ENCODE data around the gene FOXP1.

Gene FOXP1

DNA sequence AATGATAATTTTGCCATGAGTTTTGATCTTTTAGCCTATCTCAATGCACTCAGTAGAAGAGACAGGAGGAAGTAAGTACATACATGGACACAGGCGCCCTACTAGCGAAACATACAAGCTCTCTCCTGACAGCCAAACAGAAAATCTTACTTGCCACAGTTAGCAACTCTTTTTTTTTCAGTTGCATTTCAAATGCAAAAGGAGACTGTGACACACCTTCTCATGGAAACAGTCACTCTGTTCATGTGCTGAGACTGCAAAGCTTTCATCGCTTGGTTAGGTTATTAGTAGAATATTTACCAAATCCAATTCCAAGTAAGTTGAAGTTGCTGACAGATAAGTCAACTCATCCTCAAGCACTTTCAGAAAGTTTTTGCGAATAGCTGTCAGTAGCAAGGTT lies 223.3 kb downstream of the FOXP1 start:
- H3K27me3 ChIP-seq (ENCODE audit: control insufficient read depth, low read length) = no peaks in the 10 kb centered on the region
- no peaks in the 10 kb centered on the region for H3K9me3 ChIP-seq (ENCODE audit: control insufficient read depth, insufficient read depth, low read length)
- TF ChIP-seq, protein P1, sequence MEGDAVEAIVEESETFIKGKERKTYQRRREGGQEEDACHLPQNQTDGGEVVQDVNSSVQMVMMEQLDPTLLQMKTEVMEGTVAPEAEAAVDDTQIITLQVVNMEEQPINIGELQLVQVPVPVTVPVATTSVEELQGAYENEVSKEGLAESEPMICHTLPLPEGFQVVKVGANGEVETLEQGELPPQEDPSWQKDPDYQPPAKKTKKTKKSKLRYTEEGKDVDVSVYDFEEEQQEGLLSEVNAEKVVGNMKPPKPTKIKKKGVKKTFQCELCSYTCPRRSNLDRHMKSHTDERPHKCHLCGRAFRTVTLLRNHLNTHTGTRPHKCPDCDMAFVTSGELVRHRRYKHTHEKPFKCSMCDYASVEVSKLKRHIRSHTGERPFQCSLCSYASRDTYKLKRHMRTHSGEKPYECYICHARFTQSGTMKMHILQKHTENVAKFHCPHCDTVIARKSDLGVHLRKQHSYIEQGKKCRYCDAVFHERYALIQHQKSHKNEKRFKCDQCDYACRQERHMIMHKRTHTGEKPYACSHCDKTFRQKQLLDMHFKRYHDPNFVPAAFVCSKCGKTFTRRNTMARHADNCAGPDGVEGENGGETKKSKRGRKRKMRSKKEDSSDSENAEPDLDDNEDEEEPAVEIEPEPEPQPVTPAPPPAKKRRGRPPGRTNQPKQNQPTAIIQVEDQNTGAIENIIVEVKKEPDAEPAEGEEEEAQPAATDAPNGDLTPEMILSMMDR (IDR thresholded peaks at IDR 0.05; ENCODE audit: low read depth, low read length, poor library complexity, severe bottlenecking) = no peak
- TF ChIP-seq EZH2phosphoT487 (IDR thresholded peaks at IDR 0.05; ENCODE audit: borderline replicate concordance, low read length) = no peak
- peak overlapping the region; percentile 20; the same call in 1 of the 2 replicates for H3K27ac ChIP-seq (ENCODE audit: low read depth, low read length)
- H3K4me1 ChIP-seq (ENCODE audit: control insufficient read depth, low read length) = peaks cover 77% of the 10 kb centered on the region
- H3K36me3 ChIP-seq (ENCODE audit: control insufficient read depth, low read length) = peaks cover 25% of the 10 kb centered on the region
- no peaks in the 10 kb centered on the region for H3K9me2 ChIP-seq (replicated peaks; ENCODE audit: control insufficient read depth, low read length)
- peaks cover 13% of the 10 kb centered on the region for H4K20me1 ChIP-seq (ENCODE audit: control insufficient read depth, insufficient read depth, low read depth, low read length)
- peaks cover 52% of the 10 kb centered on the region for H3K79me2 ChIP-seq (ENCODE audit: control insufficient read depth, low read length)
- peak overlapping the region; percentile 35; the same call in 1 of the 2 replicates for H3K4me3 ChIP-seq (ENCODE audit: low read length)
- peak overlapping the region; percentile 60 for H3K4me2 ChIP-seq (ENCODE audit: low read length)
- H3F3A ChIP-seq (ENCODE audit: control insufficient read depth, insufficient read depth) = peaks cover 10% of the 10 kb centered on the region; the same call in 1 of the 2 replicates

DNA sequence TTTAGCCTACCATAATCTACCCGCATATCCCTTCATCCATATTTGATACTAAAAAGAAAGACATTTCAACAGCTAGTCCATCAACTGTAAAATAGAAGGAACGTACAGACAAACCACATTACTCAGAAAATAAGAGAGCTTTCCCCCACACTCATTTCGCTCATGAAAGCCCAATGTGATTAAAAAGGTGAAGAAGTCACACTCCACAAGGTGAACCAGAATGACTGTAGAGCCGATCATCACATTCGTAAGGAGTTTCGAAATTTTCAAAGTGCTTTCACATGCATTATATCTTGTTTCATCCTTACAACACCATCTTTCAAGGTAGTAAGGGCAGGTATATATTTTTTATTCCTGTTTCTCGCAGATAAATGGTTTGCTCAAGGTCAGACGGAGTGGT lies 225.3 kb downstream of the FOXP1 start:
- TF ChIP-seq, protein P1 (IDR thresholded peaks at IDR 0.05; ENCODE audit: low read depth, low read length, poor library complexity, severe bottlenecking) = no peak
- TF ChIP-seq EZH2phosphoT487 (IDR thresholded peaks at IDR 0.05; ENCODE audit: borderline replicate concordance, low read length) = no peak
- peaks cover 71% of the 10 kb centered on the region for H3K4me1 ChIP-seq (ENCODE audit: control insufficient read depth, low read length)

DNA sequence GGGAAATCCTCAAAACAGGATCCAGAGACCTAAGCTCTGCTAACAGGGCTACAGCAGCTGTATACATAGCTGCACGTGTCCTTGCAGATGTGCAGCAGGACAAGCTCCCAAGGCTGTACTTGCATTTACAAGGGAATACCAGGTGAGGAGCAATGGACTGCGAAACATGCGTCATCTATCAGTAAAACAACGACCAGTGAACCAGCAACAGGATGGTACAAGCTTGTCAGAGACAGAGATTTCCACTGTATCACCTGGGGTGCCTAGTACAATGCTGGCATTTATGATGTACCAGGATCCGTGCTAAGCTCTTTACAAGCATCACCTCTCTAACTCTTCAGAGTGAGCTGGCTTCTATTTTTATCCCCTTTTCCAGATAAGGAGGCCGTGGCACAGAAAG lies 227.3 kb downstream of the FOXP1 start:
- Histone ChIP-seq H3K27ac (ENCODE audit: low read depth, low read length) (no peak overlapping the region), H3K27me3 (ENCODE audit: control insufficient read depth, low read length) (no peaks in the 10 kb centered on the region), H3K9me2 (replicated peaks; ENCODE audit: control insufficient read depth, low read length) (no peaks in the 10 kb centered on the region), H3K36me3 (ENCODE audit: control insufficient read depth, low read length) (peaks cover 28% of the 10 kb centered on the region), H3F3A (ENCODE audit: control insufficient read depth, insufficient read depth) (peaks cover 13% of the 10 kb centered on the region; the same call in 1 of the 2 replicates), H3K4me2 (ENCODE audit: low read length) (peak overlapping the region; percentile 42), H3K4me3 (ENCODE audit: low read length) (no peak overlapping the region), H3K4me1 (ENCODE audit: control insufficient read depth, low read length) (peaks cover 63% of the 10 kb centered on the region), H3K79me2 (ENCODE audit: control insufficient read depth, low read length) (peaks cover 64% of the 10 kb centered on the region), H4K20me1 (ENCODE audit: control insufficient read depth, insufficient read depth, low read depth, low read length) (peaks cover 16% of the 10 kb centered on the region), H3K9me3 (ENCODE audit: control insufficient read depth, insufficient read depth, low read length) (no peaks in the 10 kb centered on the region)
- TF ChIP-seq, protein P1 (IDR thresholded peaks at IDR 0.05; ENCODE audit: low read depth, low read length, poor library complexity, severe bottlenecking) = no peak
- TF ChIP-seq EZH2phosphoT487 (IDR thresholded peaks at IDR 0.05; ENCODE audit: borderline replicate concordance, low read length) = no peak

More for the DNA sequence above, 225.3 kb downstream of the FOXP1 start:
- Histone ChIP-seq H3F3A (ENCODE audit: control insufficient read depth, insufficient read depth) (peaks cover 13% of the 10 kb centered on the region; the same call in 1 of the 2 replicates), H3K79me2 (ENCODE audit: control insufficient read depth, low read length) (peaks cover 54% of the 10 kb centered on the region), H3K27ac (ENCODE audit: low read depth, low read length) (no peak overlapping the region), H3K9me3 (ENCODE audit: control insufficient read depth, insufficient read depth, low read length) (no peaks in the 10 kb centered on the region), H4K20me1 (ENCODE audit: control insufficient read depth, insufficient read depth, low read depth, low read length) (peaks cover 16% of the 10 kb centered on the region), H3K9me2 (replicated peaks; ENCODE audit: control insufficient read depth, low read length) (no peaks in the 10 kb centered on the region), H3K36me3 (ENCODE audit: control insufficient read depth, low read length) (peaks cover 28% of the 10 kb centered on the region), H3K27me3 (ENCODE audit: control insufficient read depth, low read length) (no peaks in the 10 kb centered on the region), H3K4me2 (ENCODE audit: low read length) (no peak overlapping the region), H3K4me3 (ENCODE audit: low read length) (no peak overlapping the region)
